Fibroblast of mammary gland (primary cell): ENCODE data around the gene POU1F1.

Source experiments
- DNase-seq: peaks from one replicate; pipeline ENCODE4 v3.0.0-alpha.2; 2010; ENCODE audit warnings: low read depth
- H3K4me3 ChIP-seq: 2 replicates; pipeline ENCODE4 v1.5.1; 2011; ENCODE audit warnings: low read depth, mild to moderate bottlenecking, low read length, moderate library complexity; ENCODE audit not compliant: control insufficient read depth
- CTCF ChIP-seq: conservative IDR thresholded peaks from 2 replicates; pipeline ENCODE4 v1.5.1; 2011; ENCODE audit warnings: low read depth, low read length, inconsistent platforms; ENCODE audit not compliant: control insufficient read depth, insufficient read depth

POU1F1 gene

GRCh38 chr3:87287011-87287410 lies 10.6 kb upstream of the POU1F1 start:
- peak; percentile 53 for DNase-seq
- TF ChIP-seq CTCF, result no peak

GRCh38 chr3:87272718-87273341 lies 3.6 kb downstream of the POU1F1 start:
- H3K4me3 ChIP-seq, result no peak overlapping the region
- TF ChIP-seq CTCF, result no peak
- no peak for DNase-seq

More at GRCh38 chr3:87287011-87287410, 10.6 kb upstream of the POU1F1 start:
- no peak overlapping the region for H3K4me3 ChIP-seq

GRCh38 chr3:87270908-87271700 lies 5.3 kb downstream of the POU1F1 start:
- DNase-seq, result no peak
- no peak overlapping the region for H3K4me3 ChIP-seq
- no peak for TF ChIP-seq CTCF

- no peak for DNase-seq
- TF ChIP-seq CTCF, result no peak
These were observed 6.7 kb downstream of the POU1F1 start for GRCh38 chr3:87269723-87270122.

GRCh38 chr3:87268646-87269211 lies 7.7 kb downstream of the POU1F1 start:
- peak; percentile 5 for DNase-seq
- TF ChIP-seq CTCF, result no peak
- no peak overlapping the region for H3K4me3 ChIP-seq

More at GRCh38 chr3:87269723-87270122, 6.7 kb downstream of the POU1F1 start:
- no peak overlapping the region for H3K4me3 ChIP-seq

GRCh38 chr3:87267953-87268645 lies 8.3 kb downstream of the POU1F1 start:
- TF ChIP-seq CTCF, result no peak
- DNase-seq, result no peak
- H3K4me3 ChIP-seq, result no peak overlapping the region
